GM19351 (cell line): ENCODE data around the gene CRABP1.

ENCODE experiments used
- ATAC-seq: cut with Tn5 transposase; IDR thresholded peaks from one replicate; pipeline ENCODE4 v1.9.1; 2021; ENCODE audit warnings: mild to moderate bottlenecking, moderate library complexity; ENCODE audit not compliant: unreplicated experiment

The CRABP1 gene

DNA sequence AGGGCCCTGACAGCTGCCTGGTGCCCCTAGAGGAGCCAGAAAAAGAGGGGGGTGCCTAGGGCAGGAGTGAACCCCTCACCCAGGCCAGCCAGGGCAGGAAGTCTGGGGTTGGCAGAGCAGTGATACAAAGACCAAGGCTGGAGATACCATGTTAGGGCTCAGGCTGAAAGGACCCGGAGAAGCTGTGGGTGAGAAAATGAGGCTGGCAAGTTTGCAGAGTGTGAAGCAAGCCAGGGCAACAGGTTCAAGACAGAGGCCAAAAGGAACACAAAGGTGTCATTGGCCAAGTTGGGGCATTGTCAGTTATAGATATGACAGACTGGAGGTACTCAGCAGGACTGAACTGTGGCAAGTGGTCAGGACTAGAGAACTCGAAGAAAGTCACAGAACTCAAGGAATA, 57.2 kb downstream of the CRABP1 start:
- ATAC-seq: no peak
